Liver (tissue), 9 donors: ENCODE measurements around the gene SLC35E3. TPM values are rescaled to one million over a fixed set of nuclear protein-coding genes. Genes with fewer than 3 reads are reported as not detected.

Experiments used
- DNase-seq: peaks from one replicate; pipeline ENCODE4 v3.0.0-alpha.2; 2017; ENCODE audit warnings: low spot score
- H3K27ac ChIP-seq, 2 donors: one replicate each; pipeline ENCODE4 v1.7.0; 2013; ENCODE audit warnings: inconsistent platforms in 2 of 2, low read length in 2 of 2, control low read depth in 1 of 2, low read depth in 1 of 2, mild to moderate bottlenecking in 1 of 2
- H3K27me3 ChIP-seq, 4 donors: one replicate each; pipeline versions ENCODE4 v1.6.1 to v1.7.0; 2013; ENCODE audit warnings: low read length in 3 of 4, inconsistent platforms in 1 of 4, mild to moderate bottlenecking in 1 of 4, moderate library complexity in 1 of 4; ENCODE audit not compliant: control insufficient read depth in 4 of 4, insufficient read depth in 4 of 4
- H3K36me3 ChIP-seq, 4 donors: one replicate each; pipeline versions ENCODE4 v1.6.1 to v1.7.0; 2013; ENCODE audit warnings: low read length in 3 of 4, mild to moderate bottlenecking in 3 of 4, low read depth in 1 of 4, moderate library complexity in 1 of 4; ENCODE audit not compliant: control insufficient read depth in 4 of 4, insufficient read depth in 3 of 4
- H3K4me1 ChIP-seq, 4 donors: one replicate each; pipeline versions ENCODE4 v1.6.1 to v1.7.0; 2013; ENCODE audit warnings: low read length in 3 of 4, mild to moderate bottlenecking in 3 of 4, moderate library complexity in 1 of 4; ENCODE audit not compliant: control insufficient read depth in 4 of 4, insufficient read depth in 4 of 4
- H3K4me3 ChIP-seq, 3 donors: one replicate each; pipeline versions ENCODE4 v1.6.1 to v1.7.0; 2013; ENCODE audit warnings: low read length in 3 of 3, control low read depth in 1 of 3, low read depth in 1 of 3, mild to moderate bottlenecking in 1 of 3
- H3K9ac ChIP-seq, 2 donors: one replicate each; pipeline ENCODE4 v1.7.0; 2013; ENCODE audit warnings: low read length in 2 of 2, mild to moderate bottlenecking in 2 of 2, moderate library complexity in 2 of 2, control low read depth in 1 of 2, low read depth in 1 of 2
- H3K9me3 ChIP-seq, 4 donors: one replicate each; pipeline versions ENCODE4 v1.6.1 to v1.7.0; 2013; ENCODE audit warnings: low read length in 3 of 4; ENCODE audit not compliant: control insufficient read depth in 4 of 4
- ATF3 ChIP-seq: IDR thresholded peaks from 2 replicates; pipeline ENCODE4 v1.6.1; 2016; ENCODE audit warnings: antibody characterized with exemption
- CTCF ChIP-seq: fragments of 150-350 bp; IDR thresholded peaks from 2 replicates; pipeline ENCODE4 v1.5.1; 2017; ENCODE audit warnings: improper control_type of control experiment, low read depth, low read length; ENCODE audit not compliant: missing input control
- EGR1 ChIP-seq, 2 donors: IDR thresholded peaks; 2 replicates each; pipeline ENCODE4 v1.6.1; 2016 to 2018; ENCODE audit warnings: antibody characterized with exemption in 2 of 2, low read depth in 2 of 2
- FOXA1 ChIP-seq: IDR thresholded peaks from 2 replicates; pipeline ENCODE4 v1.6.1; 2016; ENCODE audit warnings: antibody characterized with exemption
- FOXA2 ChIP-seq: IDR thresholded peaks from 2 replicates; pipeline ENCODE4 v1.6.1; 2016; ENCODE audit warnings: antibody characterized with exemption
- GABPA ChIP-seq, 2 donors: IDR thresholded peaks in 1 of 2; conservative IDR thresholded peaks in 1 of 2; 2 replicates each; pipeline ENCODE4 v1.6.1; 2016; ENCODE audit warnings: antibody characterized with exemption in 2 of 2, mild to moderate bottlenecking in 1 of 2, moderate library complexity in 1 of 2
- HNF4A ChIP-seq, 2 donors: conservative IDR thresholded peaks; 2 replicates each; pipeline ENCODE4 v1.6.1; 2016; ENCODE audit warnings: antibody characterized with exemption in 2 of 2, mild to moderate bottlenecking in 2 of 2
- HNF4G ChIP-seq: IDR thresholded peaks from 2 replicates; pipeline ENCODE4 v1.6.1; 2016; ENCODE audit warnings: antibody characterized with exemption
- MAX ChIP-seq: IDR thresholded peaks from 2 replicates; pipeline ENCODE4 v1.6.1; 2016; ENCODE audit warnings: antibody characterized with exemption
- NR2F2 ChIP-seq: IDR thresholded peaks from 2 replicates; pipeline ENCODE4 v1.6.1; 2016; ENCODE audit warnings: antibody characterized with exemption
- RAD21 ChIP-seq, 2 donors: IDR thresholded peaks; 2 replicates each; pipeline ENCODE4 v1.6.1; 2016; ENCODE audit warnings: antibody characterized with exemption in 2 of 2, mild to moderate bottlenecking in 2 of 2
- REST ChIP-seq: IDR thresholded peaks from 2 replicates; pipeline ENCODE4 v1.6.1; 2016; ENCODE audit warnings: antibody characterized with exemption, mild to moderate bottlenecking
- RXRA ChIP-seq, 2 donors: IDR thresholded peaks; 2 replicates each; pipeline ENCODE4 v1.6.1; 2017 to 2018; ENCODE audit warnings: antibody characterized with exemption in 2 of 2, mild to moderate bottlenecking in 1 of 2
- SP1 ChIP-seq: IDR thresholded peaks from 2 replicates; pipeline ENCODE4 v1.6.1; 2018; ENCODE audit warnings: antibody characterized with exemption, mild to moderate bottlenecking
- TAF1 ChIP-seq: conservative IDR thresholded peaks from 2 replicates; pipeline ENCODE4 v1.6.1; 2016; ENCODE audit warnings: antibody characterized with exemption, mild to moderate bottlenecking
- YY1 ChIP-seq: IDR thresholded peaks from 2 replicates; pipeline ENCODE4 v1.6.1; 2016; ENCODE audit warnings: antibody characterized with exemption, mild to moderate bottlenecking
- ZBTB33 ChIP-seq: IDR thresholded peaks from 2 replicates; pipeline ENCODE4 v1.6.1; 2016; ENCODE audit warnings: antibody characterized with exemption
- WGBS: extraction: QIAGEN DNeasy Blood & Tissue Kit; methylation state at CpG from one replicate; pipeline ENCODE4 v1.1.7; 2013; 5-methylcytosine and 5-hydroxymethylcytosine counted together
- polyA plus RNA-seq, 2 donors: library from polyadenylated mRNA; stranded (reverse) in 1 of 2; unstranded in 1 of 2; fragments of 200-250 nt in 1 of 2; fragments of >200 nt in 1 of 2; fragmentation: Nextera tagmentation in 1 of 2; extraction: Ambion mirVana in 1 of 2; gene quantifications; one replicate each; pipeline versions ENCODE4 v1.2.1 to v1.2.3, GENCODE V29; 2013 to 2015
- total RNA-seq, 2 donors: library from RNA; depleted of rRNA; stranded (reverse); fragments of >200 nt; gene quantifications; one replicate each; pipeline ENCODE4 v1.2.3, GENCODE V29; 2014
- donor health status: healthy.
- donor health status: healthy.
- donor health status: healthy.
- donor health status: healthy.
- donor health status: healthy.

The SLC35E3 gene
- total and polyA plus RNA-seq, 4 donors: 2.1 to 6.0 (median 4.6) TPM

DNA sequence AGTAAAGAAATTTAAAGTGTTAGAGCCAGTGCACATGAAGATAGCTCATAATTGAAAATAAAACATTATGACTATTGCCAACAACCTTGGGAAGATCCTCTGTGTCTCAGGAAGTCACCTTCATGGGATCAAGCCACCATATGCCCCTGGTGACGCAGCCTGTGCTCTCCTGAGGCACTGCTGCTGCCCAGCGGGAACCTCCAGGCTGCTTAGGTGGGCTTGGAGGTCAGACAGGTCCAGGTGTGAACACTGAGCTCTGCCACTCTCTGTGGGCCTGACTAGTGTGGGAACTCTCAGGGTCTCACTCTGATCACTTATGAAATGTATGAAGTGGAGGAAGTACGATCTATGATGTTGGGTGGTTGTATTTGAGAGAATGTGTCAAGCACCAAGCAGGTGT, 16.7 kb downstream of the SLC35E3 start:
- WGBS: 98% methylated on average over 3 of the region's 3 CpGs
- no peak overlapping the region for H3K4me3 ChIP-seq
- no peaks in the 10 kb centered on the region for H3K27me3 ChIP-seq
- H3K9ac ChIP-seq: no peak overlapping the region
- TF ChIP-seq ATF3: no peak
- no peak for TF ChIP-seq TAF1
- no peak for TF ChIP-seq EGR1 (IDR thresholded peaks at IDR 0.05; ENCODE audit: low read depth in 2 of 2)
- no peak for TF ChIP-seq FOXA2
- no peak for TF ChIP-seq GABPA (IDR thresholded peaks at IDR 0.05 in 1 of 2, conservative IDR thresholded peaks at IDR 0.05 in 1 of 2)
- no peak for TF ChIP-seq RXRA (IDR thresholded peaks at IDR 0.05)
- no peak for TF ChIP-seq CTCF
- no peak for TF ChIP-seq REST
- no peak for TF ChIP-seq RAD21 (IDR thresholded peaks at IDR 0.05)
- no peak for TF ChIP-seq SP1
- no peak for TF ChIP-seq NR2F2
- TF ChIP-seq FOXA1: no peak
- no peak for TF ChIP-seq YY1
- TF ChIP-seq HNF4G: no peak
- TF ChIP-seq MAX: no peak
- TF ChIP-seq ZBTB33: no peak
- no peak for TF ChIP-seq HNF4A (conservative IDR thresholded peaks at IDR 0.05)
- H3K9me3 ChIP-seq: no peaks in the 10 kb centered on the region
- no peak for DNase-seq
- H3K4me1 ChIP-seq: peaks cover 0 to 3% (median 1%) of the 10 kb centered on the region in 4 donors
- peaks cover 0 to 21% (median 8%) of the 10 kb centered on the region in 4 donors for H3K36me3 ChIP-seq
- no peak overlapping the region for H3K27ac ChIP-seq

DNA sequence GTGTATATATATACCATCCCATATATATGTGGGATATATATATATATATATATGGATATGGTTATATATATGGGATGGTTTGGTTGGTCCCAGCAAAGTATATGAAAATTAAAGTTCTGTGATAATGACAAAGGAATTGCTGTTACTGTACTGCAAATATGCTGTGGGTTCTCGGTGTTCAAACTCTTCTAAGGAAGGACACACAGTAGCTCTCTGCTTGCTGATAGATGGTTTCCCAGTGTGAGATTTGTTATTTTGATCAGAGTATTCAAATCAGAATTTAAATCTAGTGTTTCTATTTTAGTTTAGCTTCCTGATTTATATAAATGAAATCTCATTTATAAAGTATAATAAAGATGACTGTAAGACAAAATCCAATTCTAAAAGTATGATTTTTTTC, 19.7 kb downstream of the SLC35E3 start:
- TF ChIP-seq FOXA2: no peak
- TF ChIP-seq MAX: no peak
- TF ChIP-seq YY1: no peak
- no peak for TF ChIP-seq GABPA (IDR thresholded peaks at IDR 0.05 in 1 of 2, conservative IDR thresholded peaks at IDR 0.05 in 1 of 2)
- H3K27me3 ChIP-seq: no peaks in the 10 kb centered on the region
- no peak overlapping the region for H3K9ac ChIP-seq
- WGBS: 99% methylated on average over 1 of the region's 1 CpG
- peaks cover 0 to 15% (median 7%) of the 10 kb centered on the region in 4 donors for H3K36me3 ChIP-seq
- no peak for DNase-seq
- no peak overlapping the region for H3K4me3 ChIP-seq
- H3K4me1 ChIP-seq: peaks cover 0 to 3% (median 1%) of the 10 kb centered on the region in 4 donors
- no peaks in the 10 kb centered on the region for H3K9me3 ChIP-seq
- no peak overlapping the region for H3K27ac ChIP-seq
